ENCODE data around the gene CAVIN1. TPM values are rescaled to one million over a fixed set of nuclear protein-coding genes. Genes with fewer than 3 reads are reported as not detected.

CAVIN1 gene
- total RNA-seq, 2 donors from 2014 or later, result 214 to 220 TPM

GRCh38 chr17:42389899-42390298 is 33.2 kb downstream of the CAVIN1 start:
- 98% methylated on average over 5 of the region's 5 CpGs for WGBS
- intact Hi-C loops (cut with DNase I), result loop anchor here (5.0 kb wide), 1 partner anchor 63 kb away; no protein-coding TSS in a partner anchor
- Histone ChIP-seq H3K27me3 (replicated peaks; ENCODE audit: insufficient read depth) (no peaks in the 10 kb centered on the region), H3K27ac (peak overlapping the region in 1 of 2 donors; percentile 94), H3K4me1 (replicated peaks) (no peaks in the 10 kb centered on the region), H3K36me3 (no peaks in the 10 kb centered on the region), H3K9me3 (no peaks in the 10 kb centered on the region), H3K4me3 (no peak overlapping the region)
- no peak for DNase-seq (ENCODE audit: low spot score)
- TF ChIP-seq POLR2AphosphoS5 (IDR thresholded peaks at IDR 0.05) (no peak), POLR2A (IDR thresholded peaks at IDR 0.05) (no peak), CTCF (IDR thresholded peaks at IDR 0.05) (no peak)

DNA sequence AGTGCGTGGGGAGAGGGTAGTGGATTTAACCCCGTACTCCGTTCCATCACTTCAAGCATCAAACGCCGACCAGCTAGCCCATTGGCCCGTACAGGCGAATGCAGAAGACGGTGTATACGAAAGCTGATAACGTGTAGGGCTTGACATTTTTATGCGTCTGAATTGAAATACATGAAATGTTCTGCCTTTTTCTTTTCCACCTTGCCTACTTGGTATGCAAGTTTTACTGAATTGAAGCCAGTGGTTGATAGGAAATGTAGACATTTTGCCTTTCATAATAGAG is 34.0 kb downstream of the CAVIN1 start:
- TF ChIP-seq POLR2A (IDR thresholded peaks at IDR 0.05) (no peak), CTCF (IDR thresholded peaks at IDR 0.05) (no peak), POLR2AphosphoS5 (IDR thresholded peaks at IDR 0.05) (no peak)
- peak overlapping the region; percentile 94 for H3K27ac ChIP-seq
- no peaks in the 10 kb centered on the region for H3K27me3 ChIP-seq (replicated peaks; ENCODE audit: insufficient read depth)
- peak overlapping the region; percentile 33 to 100 for H3K4me3 ChIP-seq
- DNase-seq (ENCODE audit: low spot score), result no peak
- H3K9me3 ChIP-seq, result no peaks in the 10 kb centered on the region
- WGBS, result 5% methylated on average over 11 of the region's 11 CpGs
- H3K4me1 ChIP-seq (replicated peaks), result no peaks in the 10 kb centered on the region
- H3K36me3 ChIP-seq, result no peaks in the 10 kb centered on the region
- intact Hi-C loops (cut with DNase I), result loop anchor here (5.0 kb wide), 1 partner anchor 62 kb away; no protein-coding TSS in a partner anchor

DNA sequence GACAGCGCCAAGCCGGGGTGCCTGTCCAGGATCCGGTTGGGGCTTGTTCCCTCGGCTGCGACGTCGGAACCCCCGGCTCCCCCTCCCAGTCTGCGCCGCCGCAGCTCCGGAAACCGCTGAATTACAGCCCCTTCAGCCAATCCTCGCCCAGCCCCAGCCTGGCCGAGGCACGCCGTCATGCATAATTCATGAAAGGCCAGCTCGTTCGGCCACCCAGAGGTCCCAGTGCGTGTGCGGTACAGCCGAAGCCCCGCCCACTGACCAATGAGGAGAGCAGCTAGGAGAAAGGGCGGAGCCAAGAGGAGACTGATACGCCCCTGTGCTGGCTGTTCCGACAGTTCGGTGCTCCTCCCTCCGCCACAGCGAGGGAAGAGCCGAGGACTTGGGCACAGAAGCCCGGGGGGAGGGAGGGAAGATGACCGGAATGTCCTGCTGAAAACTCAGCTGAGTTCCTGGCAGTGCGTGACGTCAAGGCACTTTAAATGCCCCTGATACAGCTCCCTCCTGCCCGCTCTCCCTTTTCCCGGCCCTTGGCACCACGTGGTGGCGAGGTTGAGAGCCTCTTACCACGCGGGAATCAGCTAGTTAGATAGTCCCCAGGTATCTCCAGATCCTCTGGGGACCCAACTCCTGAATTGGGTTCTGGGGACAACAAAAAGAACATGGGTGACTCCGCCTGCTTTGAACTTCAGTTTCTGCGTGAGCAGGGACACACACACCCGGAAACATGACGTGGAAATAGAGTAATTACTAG is 34.5 kb downstream of the CAVIN1 start, which contains the start of gene STAT3:
Gene STAT3, minus strand, starts transcription at position 62 of the 754 bp plus-strand sequence. CDS start 39,926 bp downstream, outside the sequence.
- Histone ChIP-seq H3K36me3 (no peaks in the 10 kb centered on the region), H3K4me1 (replicated peaks) (no peaks in the 10 kb centered on the region), H3K27me3 (replicated peaks; ENCODE audit: insufficient read depth) (no peaks in the 10 kb centered on the region), H3K9me3 (no peaks in the 10 kb centered on the region), H3K4me3 (peak within 1 kb of the TSS; percentile 92 to 100), H3K27ac (peak within 1 kb of the TSS; percentile 99 to 100)
- DNase-seq (ENCODE audit: low spot score), result peak; percentile 100
- intact Hi-C loops (cut with DNase I), result loop anchor here (5.0 kb wide), 1 partner anchor 61 kb away; no protein-coding TSS in a partner anchor
- peak; percentile 98 for TF ChIP-seq POLR2AphosphoS5 (IDR thresholded peaks at IDR 0.05)
- peak; percentile 98 for TF ChIP-seq POLR2A (IDR thresholded peaks at IDR 0.05)
- peak in 1 of 4 experiments; percentile 2 for TF ChIP-seq CTCF (IDR thresholded peaks at IDR 0.05)
- WGBS, result under 1% methylated on average over 43 of the region's 44 CpGs

DNA sequence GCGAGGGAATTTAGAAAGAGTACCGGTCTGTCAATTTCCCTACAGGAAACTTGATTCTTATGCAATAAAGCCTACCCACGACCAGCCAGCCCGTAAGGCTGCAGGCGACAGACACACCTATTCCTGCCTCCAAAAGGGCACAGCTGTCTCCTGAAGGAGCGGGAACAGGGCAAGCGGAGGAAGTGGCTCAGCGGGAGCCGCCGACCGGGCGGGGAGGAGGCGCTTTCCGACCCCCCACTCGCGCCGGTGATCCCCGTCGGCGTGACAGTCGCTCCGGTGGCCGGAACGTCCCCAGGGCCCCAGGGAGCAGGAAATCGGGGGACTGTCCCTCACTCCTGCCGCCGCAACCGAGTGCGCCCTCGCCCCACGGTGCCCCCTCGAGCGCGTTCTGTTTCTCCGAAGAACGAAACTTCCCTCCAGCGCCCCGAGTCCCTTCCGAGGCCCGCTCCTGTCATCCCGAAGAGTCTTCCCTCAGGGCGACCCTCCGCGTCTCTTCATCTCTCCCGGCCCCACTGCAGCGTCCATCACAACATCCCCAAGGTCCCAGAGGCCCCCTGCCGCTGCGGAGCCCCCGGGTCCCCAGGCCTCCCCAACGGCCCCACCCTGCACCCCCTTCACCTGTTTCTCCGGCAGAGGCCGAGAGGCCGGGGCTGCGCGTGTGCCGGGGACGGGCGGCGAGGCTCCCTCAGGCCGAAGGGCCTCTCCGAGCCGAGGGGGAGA is 35.2 kb downstream of the CAVIN1 start:
- no peak for TF ChIP-seq POLR2AphosphoS5 (IDR thresholded peaks at IDR 0.05)
- peak; percentile 63 for TF ChIP-seq POLR2A (IDR thresholded peaks at IDR 0.05)
- TF ChIP-seq CTCF (IDR thresholded peaks at IDR 0.05), result no peak
- H3K36me3 ChIP-seq, result no peaks in the 10 kb centered on the region
- no peaks in the 10 kb centered on the region for H3K27me3 ChIP-seq (replicated peaks; ENCODE audit: insufficient read depth)
- WGBS, result under 1% methylated on average over 60 of the region's 62 CpGs
- H3K9me3 ChIP-seq, result no peaks in the 10 kb centered on the region
- peak overlapping the region; percentile 99 to 100 for H3K27ac ChIP-seq
- intact Hi-C loops (cut with DNase I), result loop anchor here (5.0 kb wide), 1 partner anchor 61 kb away; no protein-coding TSS in a partner anchor
- H3K4me1 ChIP-seq (replicated peaks), result no peaks in the 10 kb centered on the region
- peak; percentile 61 for DNase-seq (ENCODE audit: low spot score)
- H3K4me3 ChIP-seq, result peak overlapping the region; percentile 92 to 100
